ENCODE results near the gene KRT72.

- TF ChIP-seq CTCF (optimal IDR thresholded peaks at IDR 0.05 in 1 of 3, IDR thresholded peaks at IDR 0.05 in 1 of 3, conservative IDR thresholded peaks at IDR 0.05 in 1 of 3; ENCODE audit: extremely low read depth in 1 of 3, insufficient read depth in 2 of 3, low read length in 3 of 3) (no peak), EZH2 (IDR thresholded peaks at IDR 0.05; ENCODE audit: low read length) (no peak)
These were observed 33.2 kb upstream of the KRT72 start for GRCh38 chr12:52634266-52635056.

Measured in keratinocyte (primary cell).